ENCODE results near the gene DZIP1.
"Not testable (repeated sequence)": the region's sequence is repeated elsewhere in the genome, so short reads cannot be mapped to it uniquely, and the experiment has no call there.

Gene DZIP1, protein sequence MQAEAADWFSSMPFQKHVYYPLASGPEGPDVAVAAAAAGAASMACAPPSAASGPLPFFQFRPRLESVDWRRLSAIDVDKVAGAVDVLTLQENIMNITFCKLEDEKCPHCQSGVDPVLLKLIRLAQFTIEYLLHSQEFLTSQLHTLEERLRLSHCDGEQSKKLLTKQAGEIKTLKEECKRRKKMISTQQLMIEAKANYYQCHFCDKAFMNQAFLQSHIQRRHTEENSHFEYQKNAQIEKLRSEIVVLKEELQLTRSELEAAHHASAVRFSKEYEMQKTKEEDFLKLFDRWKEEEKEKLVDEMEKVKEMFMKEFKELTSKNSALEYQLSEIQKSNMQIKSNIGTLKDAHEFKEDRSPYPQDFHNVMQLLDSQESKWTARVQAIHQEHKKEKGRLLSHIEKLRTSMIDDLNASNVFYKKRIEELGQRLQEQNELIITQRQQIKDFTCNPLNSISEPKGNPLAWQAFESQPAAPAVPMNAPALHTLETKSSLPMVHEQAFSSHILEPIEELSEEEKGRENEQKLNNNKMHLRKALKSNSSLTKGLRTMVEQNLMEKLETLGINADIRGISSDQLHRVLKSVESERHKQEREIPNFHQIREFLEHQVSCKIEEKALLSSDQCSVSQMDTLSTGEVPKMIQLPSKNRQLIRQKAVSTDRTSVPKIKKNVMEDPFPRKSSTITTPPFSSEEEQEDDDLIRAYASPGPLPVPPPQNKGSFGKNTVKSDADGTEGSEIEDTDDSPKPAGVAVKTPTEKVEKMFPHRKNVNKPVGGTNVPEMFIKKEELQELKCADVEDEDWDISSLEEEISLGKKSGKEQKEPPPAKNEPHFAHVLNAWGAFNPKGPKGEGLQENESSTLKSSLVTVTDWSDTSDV

DNA sequence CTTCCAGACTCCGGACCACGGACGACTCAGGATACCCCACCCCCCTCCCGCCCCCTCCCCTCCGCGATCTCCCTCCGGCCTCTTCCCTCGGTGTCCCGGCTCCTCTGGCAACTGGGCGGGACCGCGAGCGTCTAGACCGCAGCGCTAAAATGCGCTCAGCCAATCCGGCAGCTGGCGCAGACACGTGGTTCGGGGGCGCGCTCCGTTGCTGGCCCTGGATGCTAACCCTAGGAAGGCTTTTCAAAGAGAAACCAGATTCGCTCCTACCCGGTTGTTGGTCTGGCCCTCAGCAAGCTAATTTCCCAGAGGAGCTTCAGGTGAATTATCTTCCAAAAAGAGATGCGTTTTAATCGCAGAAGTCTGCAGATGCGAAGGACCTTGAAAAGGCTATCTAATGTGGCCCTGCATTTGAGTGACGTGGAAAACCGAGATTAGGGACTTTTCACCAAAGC is at the start of gene DZIP1:
DZIP1 (minus strand) TSS at position 106 of the 452 bp plus-strand sequence. CDS start 2,677 bp downstream, outside the sequence.
- Histone ChIP-seq H2AFZ (ENCODE audit: low read depth, low read length) (peak within 1 kb of the TSS; percentile 75), H3K9me3 (ENCODE audit: low read length) (peaks cover 9% of the 10 kb centered on the region), H3K36me3 (ENCODE audit: insufficient read depth, low read length) (peaks cover 19% of the 10 kb centered on the region), H3K4me3 (ENCODE audit: low read length) (peak within 1 kb of the TSS; percentile 54), H3K27me3 (ENCODE audit: insufficient read depth, low read length) (no peaks in the 10 kb centered on the region), H3K4me1 (ENCODE audit: insufficient read depth, low read length) (peaks cover 15% of the 10 kb centered on the region)

DNA sequence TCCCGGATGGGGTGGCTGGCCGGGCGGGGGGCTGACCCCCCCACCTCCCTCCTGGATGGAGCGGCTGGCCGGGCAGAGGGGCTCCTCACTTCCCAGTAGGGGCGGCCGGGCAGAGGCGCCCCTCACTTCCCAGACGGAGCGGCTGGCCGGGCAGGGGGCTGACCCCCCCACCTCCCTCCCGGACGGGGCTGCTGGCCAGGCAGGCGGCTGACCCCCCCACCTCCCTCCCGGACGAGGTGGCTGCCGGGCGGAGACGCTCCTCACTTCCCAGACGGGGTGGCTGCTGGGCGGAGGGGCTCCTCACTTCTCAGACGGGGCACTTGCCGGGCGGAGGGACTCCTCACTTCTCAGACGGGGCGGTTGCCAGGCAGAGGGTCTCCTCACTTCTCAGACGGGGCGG is 46.5 kb upstream of the DZIP1 start:
- H3K4me3 ChIP-seq (ENCODE audit: low read length); H3K9me3 ChIP-seq (ENCODE audit: low read length); H3K36me3 ChIP-seq (ENCODE audit: insufficient read depth, low read length); H3K4me1 ChIP-seq (ENCODE audit: insufficient read depth, low read length); H2AFZ ChIP-seq (ENCODE audit: low read depth, low read length); H3K27me3 ChIP-seq (ENCODE audit: insufficient read depth, low read length): not testable (repeated sequence)

DNA sequence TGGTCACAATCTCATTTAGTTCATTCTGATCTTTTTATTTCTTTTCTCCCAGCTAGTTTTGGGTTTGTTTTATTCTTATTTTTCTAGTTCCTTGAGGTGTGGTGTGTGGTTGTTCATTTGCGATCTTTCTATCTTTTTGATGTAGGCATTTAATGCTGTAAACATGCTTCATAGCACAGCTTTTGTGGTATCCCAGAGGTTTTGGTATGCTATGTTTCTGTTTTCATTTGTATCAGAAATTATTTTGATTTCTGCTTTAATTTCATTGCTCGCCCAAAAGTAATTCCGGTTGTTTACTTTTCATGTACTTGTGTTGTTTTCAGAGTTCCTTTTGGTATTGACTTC is 45.0 kb upstream of the DZIP1 start:
- H3K4me1 ChIP-seq (ENCODE audit: insufficient read depth, low read length) = no peaks in the 10 kb centered on the region
- H3K4me3 ChIP-seq (ENCODE audit: low read length) = no peak overlapping the region
- H3K36me3 ChIP-seq (ENCODE audit: insufficient read depth, low read length) = no peaks in the 10 kb centered on the region

DNA sequence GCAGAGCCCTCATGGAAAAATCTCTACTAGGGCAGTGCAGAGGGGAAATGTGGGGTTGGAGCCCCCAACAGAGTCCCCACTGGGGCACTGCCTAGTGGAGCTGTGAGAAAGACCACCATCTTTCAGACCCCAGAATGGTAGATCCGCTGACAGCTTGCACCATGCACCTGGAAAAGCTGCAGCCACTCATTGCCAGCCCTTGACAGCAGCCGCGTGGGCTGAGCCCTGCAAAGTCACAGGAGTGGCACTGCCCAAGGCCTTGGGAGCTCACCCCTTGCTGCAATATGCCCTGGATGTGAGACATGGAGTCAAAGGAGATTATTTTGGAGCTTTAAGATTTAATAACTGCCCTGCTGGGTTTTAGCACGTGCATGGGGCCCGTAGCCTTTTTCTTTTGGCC is 40.5 kb upstream of the DZIP1 start:
- not testable (repeated sequence) for H3K4me3 ChIP-seq (ENCODE audit: low read length); H3K9me3 ChIP-seq (ENCODE audit: low read length); H2AFZ ChIP-seq (ENCODE audit: low read depth, low read length); H3K4me1 ChIP-seq (ENCODE audit: insufficient read depth, low read length); H3K36me3 ChIP-seq (ENCODE audit: insufficient read depth, low read length); H3K27me3 ChIP-seq (ENCODE audit: insufficient read depth, low read length)

More for the DNA sequence above, 45.0 kb upstream of the DZIP1 start:
- H3K27me3 ChIP-seq (ENCODE audit: insufficient read depth, low read length) = no peaks in the 10 kb centered on the region
- H3K9me3 ChIP-seq (ENCODE audit: low read length) = peaks cover 5% of the 10 kb centered on the region
- H2AFZ ChIP-seq (ENCODE audit: low read depth, low read length) = no peak overlapping the region

DNA sequence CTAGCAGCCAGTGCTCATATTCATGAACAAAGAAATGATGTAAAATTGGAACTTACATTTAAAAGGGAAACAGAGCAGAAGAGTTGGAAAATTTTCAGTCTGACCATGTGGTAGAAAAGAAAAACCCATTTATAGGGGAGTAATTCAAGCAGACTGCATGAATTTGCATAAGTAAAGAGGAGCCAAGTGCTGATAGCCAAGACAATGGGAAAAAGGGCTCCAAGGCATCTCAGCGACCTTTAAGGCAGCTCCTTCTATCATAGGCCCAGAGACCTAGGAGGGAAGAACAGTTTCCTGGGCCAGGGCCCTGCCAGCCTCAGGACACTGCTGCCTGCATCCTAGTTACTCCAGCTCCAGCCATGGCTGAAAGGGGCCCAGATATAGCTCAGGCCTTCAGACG is 39.9 kb upstream of the DZIP1 start:
- Histone ChIP-seq H2AFZ (ENCODE audit: low read depth, low read length) (no peak overlapping the region), H3K9me3 (ENCODE audit: low read length) (peaks cover 7% of the 10 kb centered on the region), H3K36me3 (ENCODE audit: insufficient read depth, low read length) (no peaks in the 10 kb centered on the region), H3K4me3 (ENCODE audit: low read length) (no peak overlapping the region), H3K27me3 (ENCODE audit: insufficient read depth, low read length) (no peaks in the 10 kb centered on the region), H3K4me1 (ENCODE audit: insufficient read depth, low read length) (no peaks in the 10 kb centered on the region)

DNA sequence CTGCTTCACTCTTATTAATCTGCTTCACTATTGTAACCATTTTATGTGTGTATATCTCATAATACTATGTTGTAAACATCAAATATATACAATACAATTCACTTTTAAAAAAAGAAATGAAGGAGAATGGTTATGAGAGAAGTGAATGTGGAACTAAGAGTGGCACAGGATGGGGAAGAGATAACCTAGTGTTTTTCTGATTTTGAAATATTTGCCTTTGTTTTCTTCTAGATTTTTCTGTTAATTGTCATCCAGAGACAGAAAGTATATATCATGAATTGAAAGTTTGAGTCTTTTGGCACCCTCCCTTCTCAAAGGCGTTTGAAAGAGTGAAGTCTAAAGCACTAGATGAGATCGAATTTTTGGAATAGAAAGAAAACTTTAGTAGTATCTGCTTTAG is 35.2 kb upstream of the DZIP1 start:
- Histone ChIP-seq H3K27me3 (ENCODE audit: insufficient read depth, low read length) (no peaks in the 10 kb centered on the region), H3K9me3 (ENCODE audit: low read length) (peaks cover 2% of the 10 kb centered on the region), H3K4me3 (ENCODE audit: low read length) (no peak overlapping the region), H3K4me1 (ENCODE audit: insufficient read depth, low read length) (peaks cover 16% of the 10 kb centered on the region), H2AFZ (ENCODE audit: low read depth, low read length) (no peak overlapping the region), H3K36me3 (ENCODE audit: insufficient read depth, low read length) (no peaks in the 10 kb centered on the region)

DNA sequence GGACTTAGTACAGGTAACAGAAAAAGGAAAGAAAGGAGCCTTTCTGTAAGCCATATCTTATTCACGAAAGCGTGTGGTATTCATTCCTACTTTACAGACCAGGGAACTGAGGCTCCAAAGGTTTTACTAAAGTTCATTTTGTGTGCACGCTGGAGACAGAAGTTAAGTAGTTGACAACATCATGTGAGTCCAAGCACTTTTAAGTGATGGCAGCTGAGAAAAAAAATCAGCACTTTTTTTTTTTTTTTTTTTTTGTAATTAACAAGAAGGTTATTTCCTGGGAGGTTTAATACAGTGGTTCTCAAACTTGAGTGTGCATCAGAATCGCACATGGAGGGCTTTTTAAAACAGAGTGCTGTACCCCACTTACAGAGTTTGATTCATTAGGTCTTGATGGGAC is 34.5 kb upstream of the DZIP1 start:
- Histone ChIP-seq H2AFZ (ENCODE audit: low read depth, low read length) (no peak overlapping the region), H3K4me1 (ENCODE audit: insufficient read depth, low read length) (peaks cover 16% of the 10 kb centered on the region), H3K27me3 (ENCODE audit: insufficient read depth, low read length) (no peaks in the 10 kb centered on the region), H3K4me3 (ENCODE audit: low read length) (peak overlapping the region; percentile 88), H3K36me3 (ENCODE audit: insufficient read depth, low read length) (no peaks in the 10 kb centered on the region), H3K9me3 (ENCODE audit: low read length) (peaks cover 1% of the 10 kb centered on the region)

DNA sequence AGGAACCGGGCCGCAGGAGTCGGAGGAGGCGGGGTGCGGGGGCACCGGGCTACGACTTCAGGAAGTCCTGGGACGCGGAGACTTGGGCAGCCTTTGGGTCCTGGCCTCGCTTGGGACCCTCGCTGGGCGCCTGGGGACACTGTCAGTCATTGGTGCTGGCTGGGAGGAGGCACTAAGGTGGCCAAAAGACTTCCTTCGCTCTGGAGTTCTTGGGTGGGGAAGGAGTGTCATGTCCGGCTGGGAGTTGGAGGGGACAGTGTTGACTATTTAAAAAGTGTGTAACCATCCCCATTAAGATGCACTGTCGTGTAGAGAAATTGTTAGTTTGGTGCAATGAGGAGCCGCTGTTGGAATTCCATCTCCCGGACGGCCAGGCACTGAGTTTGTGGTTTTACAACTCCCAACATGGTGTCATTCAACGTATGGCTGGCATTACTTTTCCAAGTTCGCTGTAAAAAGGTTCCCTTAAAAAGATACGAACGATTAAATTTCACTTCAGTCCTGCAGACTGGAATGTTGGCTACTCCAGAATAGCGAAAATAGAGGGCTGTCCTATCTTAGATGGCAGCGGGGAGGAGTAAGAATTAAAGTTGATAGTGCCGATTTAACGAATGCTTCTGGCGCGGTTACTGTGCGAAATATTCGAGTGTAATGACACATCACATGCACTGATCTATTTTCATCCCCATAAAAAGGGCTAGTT is 33.2 kb upstream of the DZIP1 start:
- H3K9me3 ChIP-seq (ENCODE audit: low read length) = no peaks in the 10 kb centered on the region
- peaks cover 16% of the 10 kb centered on the region for H3K4me1 ChIP-seq (ENCODE audit: insufficient read depth, low read length)
- no peaks in the 10 kb centered on the region for H3K27me3 ChIP-seq (ENCODE audit: insufficient read depth, low read length)
- no peaks in the 10 kb centered on the region for H3K36me3 ChIP-seq (ENCODE audit: insufficient read depth, low read length)
- H3K4me3 ChIP-seq (ENCODE audit: low read length) = peak overlapping the region; percentile 88
- H2AFZ ChIP-seq (ENCODE audit: low read depth, low read length) = peak overlapping the region; percentile 74

DNA sequence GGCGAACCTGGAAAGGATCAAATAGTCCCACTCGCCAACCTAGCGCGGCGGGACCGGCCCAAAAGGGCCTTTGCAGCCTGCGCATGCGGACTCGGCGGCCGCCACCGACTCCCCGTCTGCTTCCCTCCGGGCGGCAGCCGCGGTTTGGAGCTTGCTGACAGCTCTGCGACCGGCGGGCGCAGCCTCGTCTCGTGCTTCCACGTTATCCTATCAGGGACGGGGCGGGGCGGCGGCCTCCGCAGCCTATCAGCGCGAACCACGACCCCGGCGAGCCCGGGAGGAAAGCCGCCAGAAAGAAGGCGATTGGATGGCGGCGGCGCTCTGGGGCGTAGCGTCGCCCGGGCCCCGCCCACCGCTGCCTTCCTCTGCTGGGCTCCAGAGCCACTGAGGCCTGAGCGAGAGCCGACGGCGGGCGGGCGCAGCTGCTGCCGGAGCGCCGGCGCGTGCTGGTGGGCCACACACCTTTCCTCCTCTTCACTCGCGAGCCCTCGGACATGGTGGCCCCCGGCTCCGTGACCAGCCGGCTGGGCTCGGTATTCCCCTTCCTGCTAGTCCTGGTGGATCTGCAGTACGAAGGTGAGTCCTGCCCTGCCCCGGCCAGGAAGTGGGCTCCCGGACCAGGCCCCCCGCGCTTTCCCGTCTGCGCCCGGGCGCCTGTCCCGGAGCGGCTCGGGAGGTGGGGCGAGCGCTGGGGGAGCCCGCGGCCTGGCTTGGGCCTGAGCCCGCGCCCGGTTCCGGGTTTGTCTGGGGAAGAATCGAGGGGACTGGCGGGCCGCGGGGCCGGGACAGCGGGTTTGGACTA is 32.5 kb upstream of the DZIP1 start, which contains the start of gene DNAJC3:
DNAJC3 (plus strand) TSS at position 378 of the 802 bp plus-strand sequence; CDS start at position 495, 117 bp downstream.
- H2AFZ ChIP-seq (ENCODE audit: low read depth, low read length) = peak within 1 kb of the TSS; percentile 82
- H3K27me3 ChIP-seq (ENCODE audit: insufficient read depth, low read length) = no peaks in the 10 kb centered on the region
- H3K4me3 ChIP-seq (ENCODE audit: low read length) = peak within 1 kb of the TSS; percentile 88
- H3K9me3 ChIP-seq (ENCODE audit: low read length) = peaks cover under 1% of the 10 kb centered on the region
- H3K36me3 ChIP-seq (ENCODE audit: insufficient read depth, low read length) = no peaks in the 10 kb centered on the region
- H3K4me1 ChIP-seq (ENCODE audit: insufficient read depth, low read length) = peaks cover 16% of the 10 kb centered on the region

DNA sequence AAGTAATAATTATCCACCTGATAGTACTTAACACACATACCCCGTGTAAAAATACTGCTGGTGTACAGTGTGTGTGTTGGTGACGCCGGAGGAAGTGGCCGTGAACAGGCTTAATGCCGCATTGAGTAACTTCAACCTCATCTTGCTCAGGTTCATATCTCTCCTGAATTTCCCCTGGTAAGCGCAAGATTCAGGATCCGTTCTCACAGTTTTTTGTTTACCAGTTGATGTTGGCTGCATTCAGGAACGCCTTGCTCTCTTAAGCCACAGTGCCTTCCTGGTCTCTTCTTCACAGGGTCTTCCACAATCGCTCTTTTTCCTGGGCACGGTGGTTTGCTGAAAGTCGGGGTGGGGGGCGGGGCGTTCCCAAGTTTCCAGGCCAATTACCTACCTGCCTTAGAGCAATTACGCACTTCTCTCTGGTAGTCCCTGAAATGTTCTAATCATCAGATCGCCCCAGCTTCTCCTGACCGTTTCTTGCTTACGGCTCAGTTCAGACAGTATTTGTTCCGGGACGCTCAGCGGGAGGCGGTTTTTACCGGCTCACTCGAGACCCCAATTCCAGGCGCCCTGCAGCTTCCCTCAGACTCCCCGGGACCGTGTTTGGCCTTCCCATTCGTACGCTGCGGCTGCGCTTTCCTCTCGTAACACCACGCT is 31.7 kb upstream of the DZIP1 start:
- H3K4me1 ChIP-seq (ENCODE audit: insufficient read depth, low read length) = peaks cover 16% of the 10 kb centered on the region
- H3K4me3 ChIP-seq (ENCODE audit: low read length) = peak overlapping the region; percentile 88
- H3K36me3 ChIP-seq (ENCODE audit: insufficient read depth, low read length) = no peaks in the 10 kb centered on the region
- H3K9me3 ChIP-seq (ENCODE audit: low read length) = peaks cover 7% of the 10 kb centered on the region
- H2AFZ ChIP-seq (ENCODE audit: low read depth, low read length) = peak overlapping the region; percentile 82
- no peaks in the 10 kb centered on the region for H3K27me3 ChIP-seq (ENCODE audit: insufficient read depth, low read length)

DNA sequence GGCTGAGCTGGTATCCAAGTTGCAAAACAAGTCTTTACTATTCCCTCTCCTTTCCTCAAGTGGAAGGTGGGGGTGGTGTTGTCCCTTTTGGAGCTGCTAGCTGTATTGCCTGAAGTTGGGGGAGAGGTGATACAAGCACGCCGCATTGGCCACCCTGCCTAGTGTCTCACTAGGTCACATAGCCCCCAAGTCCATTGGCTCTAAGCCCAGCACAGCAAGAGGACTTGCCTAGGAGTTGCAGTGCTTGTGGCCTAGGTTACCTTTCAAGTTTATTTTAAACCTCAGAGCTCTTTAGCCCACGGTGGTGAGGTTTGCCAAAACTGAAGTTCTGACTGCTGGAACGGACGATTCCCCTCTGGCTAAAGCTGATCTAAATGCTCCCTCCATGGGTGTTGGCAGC is 27.1 kb upstream of the DZIP1 start:
- peaks cover 6% of the 10 kb centered on the region for H3K4me1 ChIP-seq (ENCODE audit: insufficient read depth, low read length)
- no peaks in the 10 kb centered on the region for H3K27me3 ChIP-seq (ENCODE audit: insufficient read depth, low read length)
- H2AFZ ChIP-seq (ENCODE audit: low read depth, low read length) = no peak overlapping the region
- H3K9me3 ChIP-seq (ENCODE audit: low read length) = peaks cover 7% of the 10 kb centered on the region
- no peak overlapping the region for H3K4me3 ChIP-seq (ENCODE audit: low read length)
- H3K36me3 ChIP-seq (ENCODE audit: insufficient read depth, low read length) = no peaks in the 10 kb centered on the region

DNA sequence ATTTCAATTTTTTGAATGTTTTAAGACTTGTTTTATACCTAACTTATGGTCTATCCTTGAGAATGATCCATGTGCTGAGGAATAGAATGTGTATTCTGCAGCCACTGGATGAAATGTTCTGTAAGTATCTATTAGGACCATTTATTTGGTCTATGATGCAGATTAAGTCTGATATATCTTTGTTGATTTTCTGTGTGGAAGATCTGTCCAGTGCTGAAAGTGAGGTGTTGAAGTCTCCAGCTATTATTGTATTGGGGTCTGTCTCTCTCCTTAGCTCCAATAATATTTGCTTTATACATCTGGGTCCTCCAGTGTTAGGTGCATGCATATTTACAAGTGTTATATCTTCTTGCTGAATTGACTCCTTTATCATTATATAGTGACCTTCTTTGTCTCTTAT is 22.7 kb upstream of the DZIP1 start:
- H3K27me3 ChIP-seq (ENCODE audit: insufficient read depth, low read length); H3K4me3 ChIP-seq (ENCODE audit: low read length); H3K4me1 ChIP-seq (ENCODE audit: insufficient read depth, low read length); H3K9me3 ChIP-seq (ENCODE audit: low read length); H3K36me3 ChIP-seq (ENCODE audit: insufficient read depth, low read length); H2AFZ ChIP-seq (ENCODE audit: low read depth, low read length): not testable (repeated sequence)
